H9 (cell line): ENCODE data around the gene RPP38. TPM values are rescaled to one million over a fixed set of nuclear protein-coding genes. Genes with fewer than 3 reads are reported as not detected.

Source experiments
- DNase-seq: peaks from one replicate; pipeline ENCODE4 v3.0.0-alpha.2; 2017
- H2AFZ ChIP-seq: one replicate; pipeline ENCODE4 v1.6.1; 2013; ENCODE audit warnings: mild to moderate bottlenecking, low read length, control low read depth, moderate library complexity
- H2AK5ac ChIP-seq: 2 replicates; pipeline ENCODE4 v1.6.1; 2013; ENCODE audit warnings: low read length, control low read depth, mixed read lengths; ENCODE audit not compliant: insufficient read length
- H2BK120ac ChIP-seq: one replicate; pipeline ENCODE4 v1.6.1; 2013; ENCODE audit warnings: low read depth, mild to moderate bottlenecking, low read length, control low read depth, inconsistent platforms; ENCODE audit not compliant: poor library complexity, severe bottlenecking
- H2BK12ac ChIP-seq: 2 replicates; pipeline ENCODE4 v1.6.1; 2013; ENCODE audit warnings: low read length, control low read depth, mixed read lengths, low read depth; ENCODE audit not compliant: insufficient read length
- H2BK15ac ChIP-seq: 2 replicates; pipeline ENCODE4 v1.6.1; 2013; ENCODE audit warnings: low read depth, low read length, control low read depth
- H2BK20ac ChIP-seq: one replicate; pipeline ENCODE4 v1.6.1; 2013; ENCODE audit warnings: low read depth, mild to moderate bottlenecking, low read length, control low read depth, inconsistent platforms; ENCODE audit not compliant: poor library complexity, severe bottlenecking
- H2BK5ac ChIP-seq: 2 replicates; pipeline ENCODE4 v1.6.1; 2013; ENCODE audit warnings: low read length, control low read depth, mixed read lengths; ENCODE audit not compliant: insufficient read length
- H3K14ac ChIP-seq: 2 replicates; pipeline ENCODE4 v1.6.1; 2013; ENCODE audit warnings: low read length, control low read depth; ENCODE audit not compliant: insufficient read depth
- H3K18ac ChIP-seq: 2 replicates; pipeline ENCODE4 v1.6.1; 2013; ENCODE audit warnings: low read depth, mild to moderate bottlenecking, mixed read lengths, low read length, control low read depth; ENCODE audit not compliant: insufficient read length
- H3K23ac ChIP-seq: 2 replicates; pipeline ENCODE4 v1.6.1; 2013; ENCODE audit warnings: low read length, control low read depth, mixed read lengths, low read depth; ENCODE audit not compliant: insufficient read length
- H3K23me2 ChIP-seq: 2 replicates; pipeline ENCODE4 v1.6.1; 2013; ENCODE audit warnings: low read depth, mild to moderate bottlenecking, mixed read lengths, low read length, control low read depth; ENCODE audit not compliant: insufficient read length, poor library complexity, severe bottlenecking
- H3K27ac ChIP-seq: 2 replicates; pipeline ENCODE4 v1.5.1; 2013; ENCODE audit warnings: low read length, control low read depth, mixed read lengths, low read depth; ENCODE audit not compliant: insufficient read length
- H3K27me3 ChIP-seq: 2 replicates; pipeline ENCODE4 v1.6.1; 2013; ENCODE audit warnings: low read length, control low read depth, inconsistent platforms; ENCODE audit not compliant: insufficient read depth
- H3K4ac ChIP-seq: 2 replicates; pipeline ENCODE4 v1.6.1; 2013; ENCODE audit warnings: low read depth, mild to moderate bottlenecking, control low read depth, inconsistent platforms, low read length, moderate library complexity
- H3K4me1 ChIP-seq: 2 replicates; pipeline ENCODE4 v1.6.1; 2013; ENCODE audit warnings: low read length, control low read depth, inconsistent platforms; ENCODE audit not compliant: insufficient read depth
- H3K4me2 ChIP-seq: 2 replicates; pipeline ENCODE4 v1.6.1; 2013; ENCODE audit warnings: low read length, control low read depth, mixed read lengths; ENCODE audit not compliant: insufficient read length, insufficient read depth
- H3K56ac ChIP-seq: 2 replicates; pipeline ENCODE4 v1.6.1; 2013; ENCODE audit warnings: low read depth, mild to moderate bottlenecking, mixed read lengths, low read length, control low read depth; ENCODE audit not compliant: insufficient read length
- H3K79me1 ChIP-seq: 2 replicates; pipeline ENCODE4 v1.6.1; 2013; ENCODE audit warnings: low read depth, mild to moderate bottlenecking, moderate library complexity, low read length, control low read depth, inconsistent platforms; ENCODE audit not compliant: insufficient read depth, poor library complexity, severe bottlenecking
- H3K79me2 ChIP-seq: 2 replicates; pipeline ENCODE4 v1.6.1; 2013; ENCODE audit warnings: low read length, control low read depth, inconsistent platforms; ENCODE audit not compliant: insufficient read depth
- H3K9ac ChIP-seq: 2 replicates; pipeline ENCODE4 v1.6.1; 2013; ENCODE audit warnings: low read length, control low read depth, mixed read lengths; ENCODE audit not compliant: insufficient read length; ENCODE audit errors: extremely low read depth
- H3K9me3 ChIP-seq: one replicate; pipeline ENCODE4 v1.6.1; 2013; ENCODE audit warnings: low read depth, low read length, inconsistent platforms; ENCODE audit not compliant: control insufficient read depth
- H3T11ph ChIP-seq: one replicate; pipeline ENCODE4 v1.6.1; 2013; ENCODE audit warnings: mild to moderate bottlenecking, low read length, control low read depth, inconsistent platforms
- H4K20me1 ChIP-seq: one replicate; pipeline ENCODE4 v1.6.1; 2013; ENCODE audit not compliant: control insufficient read depth, insufficient read length, insufficient read depth
- H4K5ac ChIP-seq: 2 replicates; pipeline ENCODE4 v1.6.1; 2013; ENCODE audit warnings: low read depth, mild to moderate bottlenecking, mixed read lengths, low read length, control low read depth; ENCODE audit not compliant: insufficient read length
- H4K8ac ChIP-seq: replicated peaks from 2 replicates; pipeline ENCODE4 v1.6.1; 2013; ENCODE audit warnings: low read length, control low read depth, mixed read lengths, low read depth; ENCODE audit not compliant: insufficient read length
- H4K91ac ChIP-seq: 2 replicates; pipeline ENCODE4 v1.6.1; 2013; ENCODE audit warnings: low read depth, mild to moderate bottlenecking, moderate library complexity, mixed read lengths, low read length, control low read depth; ENCODE audit not compliant: insufficient read length
- H3K27ac Mint-ChIP-seq, 3 experiments: 2 replicates in 2 of 3; 3 replicates in 1 of 3; pipeline ENCODE4 v1.8.0; 2020 to 2021; ENCODE audit warnings: mixed read lengths in 3 of 3, mild to moderate bottlenecking in 1 of 3, moderate library complexity in 1 of 3
- H3K27me3 Mint-ChIP-seq: 2 replicates; pipeline ENCODE4 v1.8.0; 2021; ENCODE audit warnings: low read depth, mild to moderate bottlenecking, moderate library complexity, mixed read lengths
- H3K36me3 Mint-ChIP-seq, 3 experiments: 2 replicates in 2 of 3; 3 replicates in 1 of 3; pipeline ENCODE4 v1.8.0; 2020 to 2021; ENCODE audit warnings: low read depth in 3 of 3, mixed read lengths in 3 of 3; ENCODE audit not compliant: insufficient read depth in 1 of 3
- H3K4me1 Mint-ChIP-seq, 2 experiments: 2 replicates each; pipeline ENCODE4 v1.8.0; 2020; ENCODE audit warnings: mixed read lengths in 2 of 2
- H3K4me3 Mint-ChIP-seq, 2 experiments: 2 replicates in 1 of 2; 3 replicates in 1 of 2; pipeline ENCODE4 v1.8.0; 2020 to 2021; ENCODE audit warnings: mild to moderate bottlenecking in 2 of 2, mixed read lengths in 2 of 2, moderate library complexity in 1 of 2
- H3K9me3 Mint-ChIP-seq, 2 experiments: 2 replicates in 1 of 2; 3 replicates in 1 of 2; pipeline ENCODE4 v1.8.0; 2020; ENCODE audit warnings: mild to moderate bottlenecking in 2 of 2, mixed read lengths in 2 of 2, moderate library complexity in 1 of 2
- WGBS: extraction: QIAGEN DNeasy Blood & Tissue Kit; methylation state at CpG from one replicate; pipeline ENCODE4 v1.1.7; 2013; ENCODE audit warnings: missing lambda C conversion rate, low lambda C conversion rate, mixed read lengths; ENCODE audit not compliant: insufficient read length; ENCODE audit errors: extremely low coverage; 5-methylcytosine and 5-hydroxymethylcytosine counted together
- total RNA-seq: library from RNA; stranded (reverse); gene quantifications from 2 replicates; pipeline ENCODE4 v1.2.1, GENCODE V29; 2021
- TF ChIP-seq, protein P1 (sequence below): fragments of 200-600 bp; sonication (generic); conservative IDR thresholded peaks from 3 replicates; pipeline ENCODE4 v1.8.0; 2021; ENCODE audit warnings: antibody characterized with exemption, mild to moderate bottlenecking

RPP38 gene
- total RNA-seq, 1 experiment from 2014 or later, result 26.6 TPM

DNA sequence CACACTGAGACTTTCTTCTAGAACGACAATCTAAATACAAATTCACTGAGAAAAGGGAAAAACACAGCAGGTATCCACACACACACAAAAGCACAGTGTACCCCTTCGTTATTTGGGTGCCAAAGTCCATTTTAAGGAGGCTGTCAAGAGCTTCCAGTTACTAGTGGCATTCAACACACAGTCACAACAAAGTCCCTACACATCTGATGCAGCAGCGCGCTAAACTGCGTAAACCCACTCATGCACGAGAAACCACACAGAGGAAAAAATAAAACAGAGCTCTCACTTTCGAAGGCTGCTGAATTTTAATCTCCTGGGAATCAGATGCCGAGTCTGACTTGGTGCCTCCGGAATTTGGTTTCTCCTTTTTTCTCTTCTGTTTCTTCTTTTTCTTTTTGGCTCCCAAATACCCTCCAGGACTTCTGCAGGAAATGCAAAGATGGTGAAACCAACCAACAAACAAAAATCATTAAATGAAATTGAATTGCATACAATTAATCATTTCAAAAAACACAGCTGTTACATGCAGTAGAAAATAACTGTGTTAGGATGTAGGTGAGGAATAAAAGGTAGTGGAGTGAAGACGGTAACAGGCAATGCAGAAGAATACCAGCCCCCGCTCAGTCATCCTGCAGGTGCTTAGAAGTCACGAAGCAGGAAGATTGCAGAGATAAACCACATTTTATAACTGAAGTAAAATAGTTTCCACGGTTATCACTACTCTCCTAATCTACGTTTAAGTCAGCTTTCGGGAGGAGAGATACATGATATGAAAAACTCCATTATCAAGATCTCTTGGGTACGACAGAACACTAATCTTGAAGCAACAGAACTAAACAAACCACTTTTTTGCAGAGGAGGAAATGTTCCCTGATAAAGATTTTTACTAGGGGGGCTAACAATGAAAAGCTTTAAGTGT, 44.2 kb downstream of the RPP38 start:
- Histone ChIP-seq H2BK5ac (no peak overlapping the region), H3K27ac (no peak overlapping the region), H3K79me1 (no peaks in the 10 kb centered on the region), H4K5ac (no peak overlapping the region), H2BK15ac (no peak overlapping the region), H4K20me1 (no peaks in the 10 kb centered on the region), H3K4me1 (no peaks in the 10 kb centered on the region), H3K4me2 (no peak overlapping the region), H3K18ac (no peak overlapping the region), H3K56ac (no peak overlapping the region), H4K8ac (no peak overlapping the region), H3K27me3 (no peaks in the 10 kb centered on the region), H2BK20ac (no peak overlapping the region), H2AK5ac (no peak overlapping the region), H3K79me2 (no peaks in the 10 kb centered on the region), H3K23me2 (no peaks in the 10 kb centered on the region), H3K9me3 (no peaks in the 10 kb centered on the region), H2AFZ (no peak overlapping the region), H3K4ac (no peak overlapping the region), H2BK120ac (no peak overlapping the region), H4K91ac (no peak overlapping the region), H3K14ac (no peak overlapping the region), H3K23ac (no peak overlapping the region), H3K9ac (no peak overlapping the region), H3T11ph (no peak overlapping the region), H2BK12ac (no peak overlapping the region)
- H3K9me3 Mint-ChIP-seq, result no peaks in the 10 kb centered on the region
- no peak overlapping the region for H3K4me3 Mint-ChIP-seq
- peak overlapping the region in 1 of 3 experiments; percentile 16; a peak in 1 of 7 replicates for H3K27ac Mint-ChIP-seq
- no CpG with 5 or more reads among the region's 16 CpGs for WGBS
- no peaks in the 10 kb centered on the region for H3K27me3 Mint-ChIP-seq
- DNase-seq, result no peak
- peaks cover 4 to 11% of the 10 kb centered on the region in 2 experiments; a peak in 3 of 4 replicates for H3K4me1 Mint-ChIP-seq
- peaks cover 0 to 8% (median 6%) of the 10 kb centered on the region in 3 experiments; a peak in 3 of 7 replicates for H3K36me3 Mint-ChIP-seq
- TF ChIP-seq, protein P1, sequence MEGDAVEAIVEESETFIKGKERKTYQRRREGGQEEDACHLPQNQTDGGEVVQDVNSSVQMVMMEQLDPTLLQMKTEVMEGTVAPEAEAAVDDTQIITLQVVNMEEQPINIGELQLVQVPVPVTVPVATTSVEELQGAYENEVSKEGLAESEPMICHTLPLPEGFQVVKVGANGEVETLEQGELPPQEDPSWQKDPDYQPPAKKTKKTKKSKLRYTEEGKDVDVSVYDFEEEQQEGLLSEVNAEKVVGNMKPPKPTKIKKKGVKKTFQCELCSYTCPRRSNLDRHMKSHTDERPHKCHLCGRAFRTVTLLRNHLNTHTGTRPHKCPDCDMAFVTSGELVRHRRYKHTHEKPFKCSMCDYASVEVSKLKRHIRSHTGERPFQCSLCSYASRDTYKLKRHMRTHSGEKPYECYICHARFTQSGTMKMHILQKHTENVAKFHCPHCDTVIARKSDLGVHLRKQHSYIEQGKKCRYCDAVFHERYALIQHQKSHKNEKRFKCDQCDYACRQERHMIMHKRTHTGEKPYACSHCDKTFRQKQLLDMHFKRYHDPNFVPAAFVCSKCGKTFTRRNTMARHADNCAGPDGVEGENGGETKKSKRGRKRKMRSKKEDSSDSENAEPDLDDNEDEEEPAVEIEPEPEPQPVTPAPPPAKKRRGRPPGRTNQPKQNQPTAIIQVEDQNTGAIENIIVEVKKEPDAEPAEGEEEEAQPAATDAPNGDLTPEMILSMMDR, result no peak
